GM21619 (cell line): ENCODE data around the gene WWP2.

ENCODE experiments used
- ATAC-seq: cut with Tn5 transposase; IDR thresholded peaks from one replicate; pipeline ENCODE4 v1.9.1; 2021; ENCODE audit not compliant: unreplicated experiment

WWP2 gene

GRCh38 chr16:69924041-69924775, 162.1 kb downstream of the WWP2 start:
- no peak for ATAC-seq

- ATAC-seq, result no peak
These were observed 162.7 kb downstream of the WWP2 start for GRCh38 chr16:69924777-69925191.

- no peak for ATAC-seq
These were observed 163.2 kb downstream of the WWP2 start for GRCh38 chr16:69925311-69925710.

- no peak for ATAC-seq
These were observed 164.1 kb downstream of the WWP2 start for GRCh38 chr16:69926241-69926640.

GRCh38 chr16:69927056-69927757, 165.1 kb downstream of the WWP2 start:
- no peak for ATAC-seq

- ATAC-seq, result no peak
These were observed 166.8 kb downstream of the WWP2 start for GRCh38 chr16:69928856-69929400.

- no peak for ATAC-seq
These were observed 167.3 kb downstream of the WWP2 start for GRCh38 chr16:69929480-69929879.

- ATAC-seq, result no peak
These were observed 168.1 kb downstream of the WWP2 start for GRCh38 chr16:69930117-69930776.

GRCh38 chr16:69931631-69932030, 169.5 kb downstream of the WWP2 start:
- ATAC-seq, result no peak

GRCh38 chr16:69932228-69932627, 170.1 kb downstream of the WWP2 start:
- ATAC-seq, result no peak

- ATAC-seq, result no peak
These were observed 170.7 kb downstream of the WWP2 start for GRCh38 chr16:69932691-69933392.

- no peak for ATAC-seq
These were observed 171.9 kb downstream of the WWP2 start for GRCh38 chr16:69934044-69934443.

- ATAC-seq, result no peak
These were observed 172.6 kb downstream of the WWP2 start for GRCh38 chr16:69934751-69935150.

GRCh38 chr16:69935278-69935711, 173.2 kb downstream of the WWP2 start:
- ATAC-seq, result no peak

GRCh38 chr16:69935740-69936139, 173.6 kb downstream of the WWP2 start:
- no peak for ATAC-seq

- no peak for ATAC-seq
These were observed 174.1 kb downstream of the WWP2 start for GRCh38 chr16:69936252-69936651.

- no peak for ATAC-seq
These were observed 174.6 kb downstream of the WWP2 start for GRCh38 chr16:69936751-69937211.

GRCh38 chr16:69937465-69937951, 175.4 kb downstream of the WWP2 start:
- no peak for ATAC-seq

GRCh38 chr16:69938981-69939820, 177.1 kb downstream of the WWP2 start:
- no peak for ATAC-seq
